ENCODE measurements around the gene DENND1A.

- TF ChIP-seq EZH2 (IDR thresholded peaks at IDR 0.05; ENCODE audit: insufficient read depth, low read length) (no peak), CTCF (IDR thresholded peaks at IDR 0.05; ENCODE audit: insufficient read depth, low read depth, low read length) (no peak)
Observed at GRCh38 chr9:123724211-123724796, 205.6 kb downstream of the DENND1A start.

All from astrocyte (in vitro differentiated cells and primary cell).